Lung (tissue), 12 donors: ENCODE results near the gene CACNA1C. TPM values are rescaled to one million over a fixed set of nuclear protein-coding genes. Genes with fewer than 3 reads are reported as not detected.
A peak's percentile ranks its signal among the peaks of the same experiment; 100 is the strongest.

Experiments
- ATAC-seq: fragments of 200-7000 bp; cut with Tn5 transposase; one replicate; pipeline ENCODE4 v1.9.1; 2020; ENCODE audit warnings: moderate number of reproducible peaks; ENCODE audit not compliant: insufficient read depth, low FRiP score
- DNase-seq, 3 donors: peaks; one replicate each; pipeline ENCODE4 v3.0.0-alpha.2; 2013 to 2017
- H3K27ac ChIP-seq, 2 donors: one replicate each; pipeline ENCODE4 v1.5.1; 2013; ENCODE audit warnings: mild to moderate bottlenecking in 2 of 2, moderate library complexity in 2 of 2, control low read depth in 1 of 2, inconsistent platforms in 1 of 2, low read depth in 1 of 2, low read length in 1 of 2
- H3K27me3 ChIP-seq, 3 donors: one replicate each; pipeline ENCODE4 v1.5.1; 2013; ENCODE audit warnings: low read length in 2 of 3; ENCODE audit not compliant: control insufficient read depth in 3 of 3, insufficient read depth in 3 of 3
- H3K36me3 ChIP-seq, 4 donors: one replicate each; pipeline ENCODE4 v1.5.1; 2013; ENCODE audit warnings: low read length in 4 of 4, mild to moderate bottlenecking in 1 of 4, moderate library complexity in 1 of 4; ENCODE audit not compliant: control insufficient read depth in 4 of 4, insufficient read depth in 4 of 4
- H3K4me1 ChIP-seq, 5 donors: one replicate each; pipeline ENCODE4 v1.5.1; 2013; ENCODE audit warnings: low read length in 5 of 5, mild to moderate bottlenecking in 2 of 5, moderate library complexity in 1 of 5; ENCODE audit not compliant: control insufficient read depth in 5 of 5, insufficient read depth in 5 of 5
- H3K4me3 ChIP-seq: one replicate; pipeline ENCODE4 v1.5.1; 2013; ENCODE audit warnings: mild to moderate bottlenecking, control low read depth, moderate library complexity
- H3K9ac ChIP-seq, 2 donors: one replicate each; pipeline ENCODE4 v1.5.1; 2013; ENCODE audit warnings: low read length in 2 of 2, control low read depth in 1 of 2; ENCODE audit not compliant: insufficient read depth in 1 of 2
- H3K9me3 ChIP-seq, 4 donors: one replicate each; pipeline ENCODE4 v1.5.1; 2013; ENCODE audit warnings: low read length in 3 of 4, mild to moderate bottlenecking in 1 of 4, moderate library complexity in 1 of 4; ENCODE audit not compliant: control insufficient read depth in 4 of 4, insufficient read depth in 3 of 4
- WGBS, 2 donors: extraction: QIAGEN DNeasy Blood & Tissue Kit; methylation state at CpG; one replicate each; pipeline ENCODE4 v1.1.7; 2013; 5-methylcytosine and 5-hydroxymethylcytosine counted together
- polyA plus RNA-seq, 2 donors: library from polyadenylated mRNA; stranded (reverse); fragments of 200-250 nt; gene quantifications; one replicate each; pipeline ENCODE4 v1.2.1, GENCODE V29; 2013
- total RNA-seq, 2 donors: library from RNA; depleted of rRNA in 1 of 2; stranded (reverse); fragments of >200 nt in 1 of 2; gene quantifications; one replicate each; pipeline ENCODE4 v1.2.1, GENCODE V29; 2014 to 2021
- TF ChIP-seq, protein P1 (sequence below): IDR thresholded peaks from 2 replicates; pipeline ENCODE4 v1.5.1; 2012; ENCODE audit warnings: mild to moderate bottlenecking; ENCODE audit errors: control extremely low read depth, extremely low read depth
- donor health status: control.
- donor health status: control.
- donor health status: Bipolar disorder and iron deficiency.
- donor health status: healthy.
- donor health status: DM: yes; HTN: yes; CAD: no.

Gene CACNA1C
- total and polyA plus RNA-seq, 4 donors: 3.2 to 17.5 (median 7.5) TPM

DNA sequence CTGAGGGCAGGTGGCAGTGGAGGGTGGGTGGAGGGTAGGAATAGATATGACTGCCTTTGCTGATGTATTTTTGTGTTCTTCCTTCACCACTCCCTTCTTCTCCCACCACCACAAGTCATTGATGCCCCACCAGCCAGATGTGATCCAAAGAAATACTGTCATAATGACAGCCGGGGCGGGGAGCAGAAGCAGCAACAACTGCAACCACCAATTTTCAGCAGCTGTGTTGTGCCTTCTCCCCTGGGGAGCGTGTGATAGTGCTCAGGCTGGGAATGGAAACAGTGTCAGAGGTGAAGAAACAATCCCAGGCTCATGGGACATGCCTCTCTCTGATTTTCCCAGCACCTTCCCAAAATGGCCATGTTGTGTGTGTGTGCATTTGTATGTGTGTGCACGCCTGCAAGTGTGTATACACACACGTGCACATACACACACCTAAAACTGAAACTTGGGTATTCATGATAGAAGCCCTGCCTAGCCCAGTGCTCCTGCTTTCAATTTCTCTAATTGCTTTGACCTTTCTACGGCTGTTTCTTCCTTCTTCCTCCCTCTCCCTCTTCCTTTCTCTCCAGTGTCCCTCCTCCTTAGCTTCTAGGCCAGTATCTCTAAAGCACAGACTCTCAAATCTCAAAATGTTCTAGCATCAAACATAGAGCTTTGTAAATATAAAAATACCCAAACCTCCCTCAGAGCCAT is 442.8 kb downstream of the CACNA1C start:
- peak overlapping the region; percentile 11 to 32 for H3K27ac ChIP-seq

DNA sequence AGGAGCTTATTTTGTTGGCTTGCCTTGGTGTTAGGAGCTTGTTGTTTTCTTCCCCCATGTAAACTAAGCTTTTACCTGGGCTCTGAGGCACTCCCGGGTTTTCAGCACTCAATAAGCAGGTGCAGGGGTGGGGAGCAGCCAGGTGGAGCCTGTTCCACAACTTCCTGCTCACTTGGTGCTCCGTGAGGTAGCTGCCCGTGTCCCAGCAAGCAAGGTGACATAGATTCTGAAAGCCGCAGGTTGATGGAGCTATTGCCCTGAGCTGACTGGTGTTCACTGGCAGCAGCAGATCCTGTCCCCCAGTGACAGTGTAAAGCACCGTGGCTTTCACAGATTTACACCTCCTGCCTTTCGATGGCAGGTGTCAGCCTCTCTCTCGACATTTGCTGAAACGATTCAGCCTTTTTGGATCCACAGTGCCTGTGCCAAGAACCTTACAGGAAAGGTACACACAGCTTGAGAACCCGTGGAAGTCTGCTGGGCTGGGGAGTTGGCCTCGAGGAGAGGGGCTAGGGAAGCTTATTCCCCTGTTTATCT is 446.2 kb downstream of the CACNA1C start:
- DNase-seq: peak in 2 of 3 donors; percentile 12 to 43
- WGBS, 2 donors: 68 to 81% methylated on average over 10 of the region's 10 CpGs
- H3K36me3 ChIP-seq: no peaks in the 10 kb centered on the region
- TF ChIP-seq, protein P1, sequence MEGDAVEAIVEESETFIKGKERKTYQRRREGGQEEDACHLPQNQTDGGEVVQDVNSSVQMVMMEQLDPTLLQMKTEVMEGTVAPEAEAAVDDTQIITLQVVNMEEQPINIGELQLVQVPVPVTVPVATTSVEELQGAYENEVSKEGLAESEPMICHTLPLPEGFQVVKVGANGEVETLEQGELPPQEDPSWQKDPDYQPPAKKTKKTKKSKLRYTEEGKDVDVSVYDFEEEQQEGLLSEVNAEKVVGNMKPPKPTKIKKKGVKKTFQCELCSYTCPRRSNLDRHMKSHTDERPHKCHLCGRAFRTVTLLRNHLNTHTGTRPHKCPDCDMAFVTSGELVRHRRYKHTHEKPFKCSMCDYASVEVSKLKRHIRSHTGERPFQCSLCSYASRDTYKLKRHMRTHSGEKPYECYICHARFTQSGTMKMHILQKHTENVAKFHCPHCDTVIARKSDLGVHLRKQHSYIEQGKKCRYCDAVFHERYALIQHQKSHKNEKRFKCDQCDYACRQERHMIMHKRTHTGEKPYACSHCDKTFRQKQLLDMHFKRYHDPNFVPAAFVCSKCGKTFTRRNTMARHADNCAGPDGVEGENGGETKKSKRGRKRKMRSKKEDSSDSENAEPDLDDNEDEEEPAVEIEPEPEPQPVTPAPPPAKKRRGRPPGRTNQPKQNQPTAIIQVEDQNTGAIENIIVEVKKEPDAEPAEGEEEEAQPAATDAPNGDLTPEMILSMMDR: no peak
- H3K27me3 ChIP-seq: no peaks in the 10 kb centered on the region
- H3K4me3 ChIP-seq: no peak overlapping the region
- H3K27ac ChIP-seq: no peak overlapping the region
- peaks cover 0 to 23% (median 12%) of the 10 kb centered on the region in 5 donors for H3K4me1 ChIP-seq
- ATAC-seq: no peak
- no peak overlapping the region for H3K9ac ChIP-seq
- no peaks in the 10 kb centered on the region for H3K9me3 ChIP-seq

More for the DNA sequence above, 442.8 kb downstream of the CACNA1C start:
- Histone ChIP-seq H3K9ac (no peak overlapping the region), H3K4me1 (peaks cover 0 to 25% (median 14%) of the 10 kb centered on the region in 5 donors), H3K4me3 (no peak overlapping the region), H3K36me3 (no peaks in the 10 kb centered on the region), H3K27me3 (no peaks in the 10 kb centered on the region), H3K9me3 (no peaks in the 10 kb centered on the region)
- no peak for ATAC-seq
- WGBS, 2 donors: 74 to 79% methylated on average over 6 of the region's 6 CpGs
- DNase-seq: no peak
- TF ChIP-seq, protein P1: no peak

DNA sequence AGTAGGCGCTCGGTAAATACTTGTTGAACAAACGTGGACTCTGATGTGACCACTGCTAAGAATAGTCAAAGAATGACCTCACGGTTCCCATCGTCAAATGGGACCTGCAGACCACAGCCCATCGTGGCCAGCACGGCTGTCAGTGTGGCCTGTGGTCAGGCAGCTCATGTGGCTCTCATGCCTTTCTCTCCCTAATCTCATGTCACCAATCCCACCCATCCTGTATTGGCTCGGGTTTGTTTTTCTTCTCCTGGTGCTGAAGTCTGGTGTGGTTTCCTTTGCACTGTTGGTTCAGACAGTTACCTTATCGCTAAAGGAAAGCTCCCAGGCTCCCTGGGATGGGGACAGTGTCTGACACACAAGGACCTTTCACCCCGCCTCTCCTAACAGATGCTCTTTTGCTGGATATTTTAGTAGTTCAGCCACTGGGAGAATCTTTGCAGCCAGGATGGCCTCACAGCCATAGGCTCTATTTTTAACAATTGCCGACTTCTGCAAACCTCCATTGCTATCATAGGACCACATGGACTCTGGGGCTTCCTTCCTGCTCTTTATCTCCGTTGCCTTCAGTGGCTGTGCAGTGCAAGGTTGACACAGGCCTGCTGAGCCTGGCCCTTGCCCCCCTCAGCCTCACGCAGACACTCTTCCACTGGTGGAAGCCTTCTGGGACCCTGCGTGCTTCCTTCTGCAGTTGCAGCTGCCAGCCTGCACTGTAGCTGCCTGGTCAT is 448.8 kb downstream of the CACNA1C start:
- peak in 2 of 3 donors; percentile 15 to 38 for DNase-seq
- Histone ChIP-seq H3K9me3 (no peaks in the 10 kb centered on the region), H3K4me1 (peaks cover 0 to 12% (median 0%) of the 10 kb centered on the region in 5 donors), H3K4me3 (no peak overlapping the region), H3K9ac (no peak overlapping the region), H3K27ac (peak overlapping the region in 1 of 2 donors; percentile 17), H3K27me3 (no peaks in the 10 kb centered on the region), H3K36me3 (no peaks in the 10 kb centered on the region)
- TF ChIP-seq, protein P1: no peak
- WGBS, 2 donors: 26 to 38% methylated on average over 14 of the region's 14 CpGs
- no peak for ATAC-seq
